ENCODE results near the gene COQ10B.
A peak's percentile ranks its signal among the peaks of the same experiment; 100 is the strongest.
"Not testable (repeated sequence)": the region's sequence is repeated elsewhere in the genome, so short reads cannot be mapped to it uniquely, and the experiment has no call there.

Gene COQ10B

GRCh38 chr2:197450465-197450864 lies 2.9 kb upstream of the COQ10B start:
- DNase-seq (ENCODE audit: insufficient read length, low spot score) (no peak), FAIRE-seq (no peak)

- DNase-seq (ENCODE audit: insufficient read length, low spot score); FAIRE-seq: not testable (repeated sequence)
Measured at GRCh38 chr2:197450935-197451358, 2.4 kb upstream of the COQ10B start.

- no peak for FAIRE-seq
- no peak for DNase-seq (ENCODE audit: insufficient read length, low spot score)
Measured at GRCh38 chr2:197452754-197453122, 614 bp upstream of the COQ10B start.

- FAIRE-seq: no peak
Measured at GRCh38 chr2:197453914-197454398, 604 bp downstream of the COQ10B start.

GRCh38 chr2:197454923-197455322 lies 1.6 kb downstream of the COQ10B start:
- no peak for FAIRE-seq
- no peak for DNase-seq (ENCODE audit: insufficient read length, low spot score)

More at GRCh38 chr2:197453914-197454398, 604 bp downstream of the COQ10B start:
- peak; percentile 44 for DNase-seq (ENCODE audit: insufficient read length, low spot score)

- FAIRE-seq (no peak), DNase-seq (ENCODE audit: insufficient read length, low spot score) (no peak)
Measured at GRCh38 chr2:197455428-197455827, 2.1 kb downstream of the COQ10B start.

GRCh38 chr2:197460649-197461048 lies 7.3 kb downstream of the COQ10B start:
- no peak for DNase-seq (ENCODE audit: insufficient read length, low spot score)
- no peak for FAIRE-seq

GRCh38 chr2:197461057-197461456 lies 7.7 kb downstream of the COQ10B start:
- DNase-seq (ENCODE audit: insufficient read length, low spot score) (no peak), FAIRE-seq (peak; percentile 37)

- DNase-seq (ENCODE audit: insufficient read length, low spot score) (no peak), FAIRE-seq (no peak)
Measured at GRCh38 chr2:197464175-197464574, 10.8 kb downstream of the COQ10B start.

- no peak for FAIRE-seq
- DNase-seq (ENCODE audit: insufficient read length, low spot score): no peak
Measured at GRCh38 chr2:197472166-197472565, 18.8 kb downstream of the COQ10B start.

GRCh38 chr2:197477797-197478196 lies 24.4 kb downstream of the COQ10B start:
- FAIRE-seq (no peak), DNase-seq (ENCODE audit: insufficient read length, low spot score) (no peak)

GRCh38 chr2:197480165-197481036 lies 27.0 kb downstream of the COQ10B start:
- DNase-seq (ENCODE audit: insufficient read length, low spot score) (no peak), FAIRE-seq (no peak)

GRCh38 chr2:197484248-197484647 lies 30.9 kb downstream of the COQ10B start:
- FAIRE-seq; DNase-seq (ENCODE audit: insufficient read length, low spot score): not testable (repeated sequence)

GRCh38 chr2:197486175-197486574 lies 32.8 kb downstream of the COQ10B start:
- FAIRE-seq: no peak
- DNase-seq (ENCODE audit: insufficient read length, low spot score): no peak

- DNase-seq (ENCODE audit: insufficient read length, low spot score): no peak
- no peak for FAIRE-seq
Measured at GRCh38 chr2:197487385-197487784, 34.0 kb downstream of the COQ10B start.

- DNase-seq (ENCODE audit: insufficient read length, low spot score) (no peak), FAIRE-seq (no peak)
Measured at GRCh38 chr2:197495433-197496134, 42.2 kb downstream of the COQ10B start.

GRCh38 chr2:197496695-197497094 lies 43.3 kb downstream of the COQ10B start:
- FAIRE-seq (no peak), DNase-seq (ENCODE audit: insufficient read length, low spot score) (no peak)

- no peak for FAIRE-seq
Measured at GRCh38 chr2:197497326-197497725, 44.0 kb downstream of the COQ10B start.

GRCh38 chr2:197498235-197498936 lies 45.0 kb downstream of the COQ10B start:
- FAIRE-seq (no peak), DNase-seq (ENCODE audit: insufficient read length, low spot score) (no peak)

More at GRCh38 chr2:197497326-197497725, 44.0 kb downstream of the COQ10B start:
- DNase-seq (ENCODE audit: insufficient read length, low spot score): no peak

GRCh38 chr2:197498937-197499593 lies 45.7 kb downstream of the COQ10B start:
- FAIRE-seq (peak; percentile 54), DNase-seq (ENCODE audit: insufficient read length, low spot score) (peak; percentile 38)

Measured in GM19239 (cell line).